Measurements from ENCODE around the gene SIGLEC5. TPM values are rescaled to one million over a fixed set of nuclear protein-coding genes. Genes with fewer than 3 reads are reported as not detected.

SIGLEC5 gene
- total RNA-seq, 1 experiment from 2014 or later, result not detected

- no peak for DNase-seq (ENCODE audit: low read depth)
These were observed 1.9 kb downstream of the SIGLEC5 start for GRCh38 chr19:51628153-51628939.

GRCh38 chr19:51627491-51628138 lies 2.6 kb downstream of the SIGLEC5 start:
- no peak for DNase-seq (ENCODE audit: low read depth)

DNA sequence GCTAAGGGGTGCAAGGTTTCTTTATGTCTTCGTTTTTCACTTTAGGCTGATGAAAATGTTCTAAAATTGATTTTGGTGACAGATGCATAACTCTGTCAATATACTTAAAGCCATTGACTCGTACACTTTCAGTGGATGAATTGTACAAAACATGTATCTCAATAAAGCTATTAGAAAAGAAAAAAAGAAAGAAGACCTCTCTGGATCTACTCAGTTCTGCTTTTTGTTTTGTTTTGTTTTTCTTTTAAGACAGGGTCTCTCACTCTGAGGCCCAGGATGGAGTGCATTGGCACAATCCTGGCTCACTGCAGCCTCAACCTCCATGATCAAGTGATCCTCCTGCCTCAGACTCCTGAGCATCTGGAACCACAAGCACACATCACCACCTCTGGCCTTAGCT lies 3.5 kb downstream of the SIGLEC5 start:
- no peak for DNase-seq (ENCODE audit: low read depth)

GRCh38 chr19:51621178-51621577 lies 9.0 kb downstream of the SIGLEC5 start:
- DNase-seq (ENCODE audit: low read depth), result no peak

DNA sequence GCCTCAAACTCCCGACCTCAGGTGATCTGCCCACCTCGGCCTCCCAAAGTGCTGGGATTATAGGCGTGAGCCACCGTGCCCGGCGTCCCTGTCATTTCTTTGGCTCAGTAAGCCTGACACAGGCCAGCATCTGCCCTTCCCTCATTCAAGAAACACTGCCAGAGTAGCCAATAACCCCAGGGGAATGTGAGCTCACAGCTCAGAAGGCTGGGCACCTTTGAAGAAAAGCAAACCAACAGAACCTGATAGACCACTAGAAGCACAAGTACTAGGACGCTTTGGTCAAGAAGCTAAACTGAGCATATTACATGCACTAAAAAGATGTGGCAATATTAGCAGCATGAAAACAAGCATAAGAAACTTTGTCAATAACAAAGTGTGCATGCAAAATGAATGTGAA lies 14.2 kb downstream of the SIGLEC5 start:
- DNase-seq (ENCODE audit: low read depth), result no peak

GRCh38 chr19:51614789-51615188 lies 15.4 kb downstream of the SIGLEC5 start:
- DNase-seq (ENCODE audit: low read depth), result no peak

GRCh38 chr19:51610576-51610975 lies 19.6 kb downstream of the SIGLEC5 start:
- DNase-seq (ENCODE audit: low read depth), result no peak

DNA sequence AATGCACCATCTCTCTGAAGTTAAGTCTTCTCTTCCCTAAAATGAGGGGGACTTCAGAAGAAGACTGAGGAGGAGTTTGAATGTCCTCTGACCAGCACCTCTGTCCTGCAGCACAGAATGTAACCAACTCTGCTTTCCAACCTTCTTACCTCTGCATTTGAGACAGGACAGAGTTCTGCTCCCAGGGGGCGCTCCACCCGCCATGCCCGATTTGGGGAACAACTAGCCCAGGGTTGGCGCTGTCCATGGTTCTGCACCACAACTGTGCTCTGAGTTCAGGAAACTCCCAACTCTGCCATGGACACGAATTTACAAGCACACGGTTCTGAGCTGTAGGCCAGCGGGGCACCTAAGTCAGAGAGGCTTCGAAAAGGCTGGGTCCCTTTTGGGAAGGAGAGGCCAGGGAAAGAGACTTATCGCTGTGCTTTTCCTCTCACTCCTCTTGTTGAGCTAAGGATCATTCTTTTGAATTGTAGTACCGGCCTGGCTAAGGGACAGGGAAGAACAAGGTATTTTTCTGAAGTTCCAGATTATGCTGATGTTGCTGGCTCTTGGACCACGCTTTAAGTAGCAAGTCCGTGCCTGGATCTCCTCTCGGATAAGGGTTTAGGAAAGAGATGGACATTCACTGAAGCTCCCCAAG lies 22.2 kb downstream of the SIGLEC5 start:
- peak; percentile 68 for DNase-seq (ENCODE audit: low read depth)

GRCh38 chr19:51607077-51607476 lies 23.1 kb downstream of the SIGLEC5 start:
- no peak for DNase-seq (ENCODE audit: low read depth)

DNA sequence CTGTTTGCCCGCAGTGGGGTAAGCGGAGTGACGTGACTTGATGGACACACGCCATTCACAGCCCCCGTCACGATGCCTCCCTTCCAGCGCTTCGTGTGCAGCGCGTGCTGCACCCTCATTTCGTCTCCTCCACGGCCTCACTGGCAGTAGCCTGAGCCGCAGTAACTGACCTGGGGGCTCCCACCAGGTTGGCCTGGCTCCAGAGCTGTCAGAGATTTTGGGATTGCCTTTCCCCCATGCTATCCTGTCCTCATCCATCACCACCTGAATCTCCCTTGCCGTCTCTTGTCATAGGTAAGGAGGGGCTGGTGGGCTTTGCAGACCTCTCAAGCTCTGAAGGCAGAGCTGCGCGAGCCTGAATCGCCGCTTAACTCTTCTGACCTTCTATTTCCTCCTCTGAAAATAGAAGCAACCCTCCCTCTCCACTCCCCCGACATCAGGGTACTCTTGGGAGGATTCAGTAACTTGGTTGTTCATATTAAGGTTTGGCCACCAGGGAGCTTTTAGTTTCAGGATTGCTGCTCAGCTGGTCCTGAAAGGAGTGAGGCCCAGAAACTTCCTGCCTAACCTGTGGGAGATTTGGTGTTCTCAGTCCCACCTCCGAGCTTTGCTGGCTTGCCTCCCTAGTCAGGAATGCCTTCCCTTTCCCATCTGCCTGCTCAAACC lies 27.9 kb downstream of the SIGLEC5 start:
- no peak for DNase-seq (ENCODE audit: low read depth)

DNA sequence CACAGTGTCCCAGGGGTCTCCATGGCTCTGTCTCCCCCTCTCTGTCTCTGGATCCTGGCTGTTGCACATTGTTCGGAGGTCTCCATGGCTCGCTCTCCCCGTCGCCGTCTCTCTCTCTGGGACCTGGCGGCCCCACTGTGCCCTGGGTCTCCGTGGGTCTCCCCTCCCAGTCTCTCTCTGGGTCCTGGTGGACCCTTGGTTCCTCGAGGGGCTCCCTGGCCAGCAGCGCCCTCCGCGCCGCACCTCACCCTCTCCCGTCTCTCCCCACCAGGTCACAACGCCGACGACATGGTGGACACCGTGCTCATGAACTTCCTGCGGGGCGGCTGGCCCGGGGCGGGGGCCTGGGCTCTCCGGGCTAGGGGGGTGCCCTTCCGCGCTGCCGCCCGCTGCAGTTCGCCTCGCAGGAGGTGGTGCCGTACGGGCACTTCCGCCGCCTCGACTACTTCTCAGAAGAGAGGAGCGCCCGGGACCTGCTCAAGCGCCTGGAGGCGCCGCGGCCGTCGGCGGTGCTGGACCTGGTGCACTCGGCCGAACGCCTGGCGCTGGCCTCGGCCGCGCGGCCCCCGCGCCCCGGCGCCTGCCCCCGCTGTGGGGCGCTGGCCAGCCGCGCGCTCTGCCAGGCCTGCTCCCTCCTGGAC lies 29.1 kb downstream of the SIGLEC5 start:
- DNase-seq (ENCODE audit: low read depth), result no peak

DNA sequence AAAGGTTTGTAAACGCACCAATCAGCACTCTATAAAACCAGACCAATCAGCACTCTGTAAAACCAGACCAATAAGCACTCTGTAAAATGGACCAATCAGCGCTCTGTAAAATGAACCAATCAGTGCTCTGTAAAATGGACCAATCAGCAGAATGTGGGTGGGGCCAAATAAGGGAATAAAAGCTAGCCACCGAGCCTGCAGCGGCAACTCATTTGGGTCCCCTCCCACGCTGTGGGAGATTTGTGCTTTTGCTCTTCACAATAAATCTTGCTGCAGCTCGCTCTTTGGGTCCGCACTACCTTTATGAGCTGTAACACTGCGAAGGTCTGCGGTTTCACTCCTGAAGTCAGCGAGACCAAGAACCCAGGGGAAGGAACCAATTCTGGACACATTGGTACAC lies 31.1 kb downstream of the SIGLEC5 start:
- DNase-seq (ENCODE audit: low read depth), result no peak

DNA sequence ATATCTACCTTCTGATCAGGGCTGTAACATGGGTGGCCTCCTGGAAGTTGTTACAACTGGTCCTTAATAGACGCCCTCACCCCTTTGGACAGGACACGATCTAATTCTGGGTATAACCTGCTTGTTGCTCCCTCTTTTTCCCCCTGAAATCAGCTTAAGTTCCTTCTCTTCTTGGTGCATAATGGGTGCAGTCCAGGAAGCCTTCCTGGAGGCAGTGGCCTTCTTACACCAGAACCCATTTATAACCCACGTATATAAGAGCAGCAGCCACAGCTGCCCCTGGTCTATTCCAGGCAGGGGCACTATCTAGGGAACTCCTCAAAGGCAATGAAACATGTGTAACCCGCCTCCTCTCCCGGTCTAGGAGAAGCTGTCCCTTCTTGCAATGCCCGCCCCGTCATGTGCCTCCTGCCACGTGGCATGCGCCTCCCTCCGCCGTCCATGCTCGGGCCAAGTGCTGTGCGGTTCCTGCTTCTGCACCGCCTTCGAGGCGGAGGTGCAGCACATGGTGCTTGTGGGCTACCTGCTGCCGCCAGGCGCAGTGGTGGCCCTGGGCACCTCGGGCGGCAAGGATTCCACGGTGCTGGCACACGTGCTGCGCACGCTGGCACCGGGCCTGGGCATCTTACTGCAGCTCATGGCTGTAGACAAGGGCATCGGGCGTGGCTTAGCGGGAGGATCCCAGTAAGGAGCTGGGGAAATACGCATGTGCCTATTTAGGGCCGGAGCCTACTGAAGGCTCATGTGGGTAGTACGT lies 31.9 kb downstream of the SIGLEC5 start:
- no peak for DNase-seq (ENCODE audit: low read depth)

DNA sequence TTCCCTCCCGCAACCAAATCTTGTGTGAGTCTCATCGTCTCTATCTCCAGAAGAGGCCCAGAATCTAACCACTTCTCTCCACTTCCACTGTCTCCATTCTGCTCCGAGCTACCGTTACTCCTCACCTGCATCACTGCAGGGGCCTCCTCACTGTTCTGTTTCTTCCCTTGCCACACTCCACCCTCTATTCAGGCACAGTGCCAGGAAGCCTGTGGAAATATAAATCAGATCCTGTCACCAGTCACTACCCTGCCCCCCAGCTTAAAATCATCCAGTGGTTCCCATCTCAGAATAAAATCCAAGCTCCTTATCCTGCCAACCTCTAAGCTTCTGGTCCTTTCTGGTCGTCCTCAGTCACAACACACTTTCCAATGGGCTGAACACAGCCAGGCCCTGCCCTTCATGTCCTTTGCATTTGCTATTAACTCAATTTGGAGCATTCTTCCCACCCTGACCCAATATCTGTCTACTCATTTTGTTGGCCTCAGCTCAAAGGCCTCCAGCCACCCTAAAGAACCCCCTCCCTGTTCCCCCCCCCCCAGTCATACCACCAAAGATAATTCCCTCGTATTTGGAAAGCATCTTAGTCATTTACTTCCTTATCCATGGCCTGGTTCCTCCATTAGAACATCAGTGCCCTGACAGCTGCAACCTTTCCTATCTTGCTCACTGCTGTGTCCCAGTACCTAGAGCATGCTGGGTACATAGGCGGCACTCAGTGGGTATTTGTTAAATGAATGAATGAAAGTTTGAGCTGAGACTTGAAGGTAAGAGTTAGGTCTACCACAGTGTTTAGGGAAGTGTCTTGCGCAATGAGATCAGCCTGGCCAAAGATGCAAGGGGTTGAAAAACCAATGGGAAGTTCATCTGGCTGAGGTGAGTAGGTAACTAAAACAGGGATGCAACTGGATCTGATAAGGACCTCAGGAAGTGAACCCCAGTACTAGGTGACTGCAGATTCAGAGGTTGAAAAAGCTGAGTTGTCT lies 34.7 kb downstream of the SIGLEC5 start:
- no peak for DNase-seq (ENCODE audit: low read depth)

GRCh38 chr19:51594774-51595109 lies 35.5 kb downstream of the SIGLEC5 start:
- DNase-seq (ENCODE audit: low read depth), result no peak

- peak; percentile 96 for DNase-seq (ENCODE audit: low read depth)
These were observed 36.0 kb downstream of the SIGLEC5 start for GRCh38 chr19:51593969-51594773.

- DNase-seq (ENCODE audit: low read depth), result no peak
These were observed 36.9 kb downstream of the SIGLEC5 start for GRCh38 chr19:51593138-51593890.

- no peak for DNase-seq (ENCODE audit: low read depth)
These were observed 37.7 kb downstream of the SIGLEC5 start for GRCh38 chr19:51592521-51592920.
